ENCODE results near the gene DCAF17. TPM values are rescaled to one million over a fixed set of nuclear protein-coding genes. Genes with fewer than 3 reads are reported as not detected.

Gene DCAF17
- total RNA-seq (2022) (20.8 and 21.3 TPM in 2 replicates), Bru-seq, nascent RNA (percentile 77 among the genes with signal in this experiment), BruChase-seq, experiment 1, labeled RNA remaining after a 6-hour chase (percentile 79 among the genes with signal in this experiment), BruChase-seq, experiment 2, labeled RNA remaining after a 2-hour chase (percentile 85 among the genes with signal in this experiment)
- long read RNA-seq, full-length matches to known transcripts: 8 of 25 reads
- long read RNA-seq, partial matches to known transcripts: 5 of 25 reads
- long read RNA-seq, other reads (novel, unspliced or antisense): 12 of 25 reads

GRCh38 chr2:171434013-171434989 is at the start of gene DCAF17:
DCAF17 (plus strand) TSS chr2:171434226; CDS start chr2:171434578, 352 bp downstream.
- H3K4me3 Mint-ChIP-seq (ENCODE audit: unreplicated experiment): peak within 1 kb of the TSS; percentile 98
- no TSS peak for BruUV-seq (replicated peaks)
- POLR2A ChIA-PET: interaction anchor here (0.6 to 6.2 kb wide), 25 partner anchors 8 to 1880 kb away, joined by 3 to 108 read pairs (median 5); partner anchors contain the start of genes CYBRD1, DYNC1I2, GORASP2 and HAT1
- H3K4me1 Mint-ChIP-seq (ENCODE audit: insufficient read depth, unreplicated experiment): peaks cover 17% of the 10 kb centered on the region
- CTCF ChIA-PET: interaction anchor here (0.7 to 1.2 kb wide), 3 partner anchors 18 to 506 kb away, joined by 3 to 5 read pairs (median 4); no protein-coding TSS in a partner anchor
- peak within 1 kb of the TSS; percentile 93 for H3K27ac Mint-ChIP-seq (ENCODE audit: low read depth, unreplicated experiment)
- H3K27me3 Mint-ChIP-seq (ENCODE audit: insufficient read depth, unreplicated experiment): no peaks in the 10 kb centered on the region
- intact Hi-C loops (cut with micrococcal nuclease): loop anchor here (2.0 to 5.0 kb wide), 2 partner anchors 272 to 506 kb away; partner anchors contain the start of genes GORASP2 and TLK1
- peak; percentile 97 for DNase-seq (ENCODE audit: unreplicated experiment)
- no peaks in the 10 kb centered on the region for H3K9me3 Mint-ChIP-seq (ENCODE audit: unreplicated experiment)
- H3K36me3 Mint-ChIP-seq (ENCODE audit: insufficient read depth, unreplicated experiment): peaks cover 40% of the 10 kb centered on the region
- TF ChIP-seq, protein P1, sequence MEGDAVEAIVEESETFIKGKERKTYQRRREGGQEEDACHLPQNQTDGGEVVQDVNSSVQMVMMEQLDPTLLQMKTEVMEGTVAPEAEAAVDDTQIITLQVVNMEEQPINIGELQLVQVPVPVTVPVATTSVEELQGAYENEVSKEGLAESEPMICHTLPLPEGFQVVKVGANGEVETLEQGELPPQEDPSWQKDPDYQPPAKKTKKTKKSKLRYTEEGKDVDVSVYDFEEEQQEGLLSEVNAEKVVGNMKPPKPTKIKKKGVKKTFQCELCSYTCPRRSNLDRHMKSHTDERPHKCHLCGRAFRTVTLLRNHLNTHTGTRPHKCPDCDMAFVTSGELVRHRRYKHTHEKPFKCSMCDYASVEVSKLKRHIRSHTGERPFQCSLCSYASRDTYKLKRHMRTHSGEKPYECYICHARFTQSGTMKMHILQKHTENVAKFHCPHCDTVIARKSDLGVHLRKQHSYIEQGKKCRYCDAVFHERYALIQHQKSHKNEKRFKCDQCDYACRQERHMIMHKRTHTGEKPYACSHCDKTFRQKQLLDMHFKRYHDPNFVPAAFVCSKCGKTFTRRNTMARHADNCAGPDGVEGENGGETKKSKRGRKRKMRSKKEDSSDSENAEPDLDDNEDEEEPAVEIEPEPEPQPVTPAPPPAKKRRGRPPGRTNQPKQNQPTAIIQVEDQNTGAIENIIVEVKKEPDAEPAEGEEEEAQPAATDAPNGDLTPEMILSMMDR (IDR thresholded peaks at IDR 0.05; ENCODE audit: unreplicated experiment): peak; percentile 3

DNA sequence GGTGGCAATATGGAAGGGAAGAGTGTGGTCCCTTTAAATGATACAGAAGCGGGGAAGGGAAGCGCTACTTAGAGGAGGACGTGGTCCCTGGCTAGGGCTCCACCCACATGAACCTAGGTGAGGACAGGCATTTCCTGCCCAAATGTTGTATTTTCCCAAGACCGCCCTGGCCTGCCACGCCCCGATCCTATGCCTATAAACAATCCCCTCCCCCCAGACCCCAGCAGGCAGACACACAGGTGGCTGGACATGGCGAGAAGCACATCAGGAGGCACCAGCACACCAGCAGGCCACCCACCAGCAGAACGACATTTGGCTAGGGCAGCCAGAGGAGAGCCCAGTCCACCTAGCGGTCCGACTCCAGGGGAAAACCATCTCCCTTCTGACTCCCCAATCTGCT is 47.4 kb upstream of the DCAF17 start:
- no peak for DNase-seq (ENCODE audit: unreplicated experiment)
- Mint-ChIP-seq H3K4me3 (ENCODE audit: unreplicated experiment) (no peak overlapping the region), H3K9me3 (ENCODE audit: unreplicated experiment) (no peaks in the 10 kb centered on the region), H3K4me1 (ENCODE audit: insufficient read depth, unreplicated experiment) (peaks cover 27% of the 10 kb centered on the region), H3K27ac (ENCODE audit: low read depth, unreplicated experiment) (no peak overlapping the region), H3K27me3 (ENCODE audit: insufficient read depth, unreplicated experiment) (no peaks in the 10 kb centered on the region), H3K36me3 (ENCODE audit: insufficient read depth, unreplicated experiment) (peaks cover 4% of the 10 kb centered on the region)
- TF ChIP-seq, protein P1 (IDR thresholded peaks at IDR 0.05; ENCODE audit: unreplicated experiment): no peak
- ChIA-PET CTCF (interaction anchor here (0.5 to 1.2 kb wide), 3 partner anchors 13 to 30 kb away, joined by 3 to 4 read pairs (median 4); no protein-coding TSS in a partner anchor), POLR2A (interaction anchor here (0.9 to 1.8 kb wide), 4 partner anchors 7 to 23 kb away, joined by 3 to 11 read pairs (median 6); no protein-coding TSS in a partner anchor)
- intact Hi-C loops (cut with micrococcal nuclease): no loop called here
- no TSS peak for BruUV-seq (replicated peaks)

GRCh38 chr2:171387052-171387451 is 47.0 kb upstream of the DCAF17 start:
- Mint-ChIP-seq H3K36me3 (ENCODE audit: insufficient read depth, unreplicated experiment) (peaks cover 4% of the 10 kb centered on the region), H3K4me3 (ENCODE audit: unreplicated experiment) (no peak overlapping the region), H3K4me1 (ENCODE audit: insufficient read depth, unreplicated experiment) (peaks cover 29% of the 10 kb centered on the region), H3K9me3 (ENCODE audit: unreplicated experiment) (no peaks in the 10 kb centered on the region), H3K27me3 (ENCODE audit: insufficient read depth, unreplicated experiment) (no peaks in the 10 kb centered on the region), H3K27ac (ENCODE audit: low read depth, unreplicated experiment) (no peak overlapping the region)
- intact Hi-C loops (cut with micrococcal nuclease): no loop called here
- TF ChIP-seq, protein P1 (IDR thresholded peaks at IDR 0.05; ENCODE audit: unreplicated experiment): no peak
- BruUV-seq (replicated peaks): no TSS peak
- no peak for DNase-seq (ENCODE audit: unreplicated experiment)
- ChIA-PET CTCF (interaction anchor here (0.5 to 1.2 kb wide), 2 partner anchors 26 to 29 kb away, joined by 3 to 4 read pairs; no protein-coding TSS in a partner anchor), POLR2A (interaction anchor here (0.9 to 1.8 kb wide), 3 partner anchors 8 to 23 kb away, joined by 5 to 11 read pairs (median 6); no protein-coding TSS in a partner anchor)
